ENCODE measurements around the gene MAP2K5.

The MAP2K5 gene

GRCh38 chr15:67821784-67822440 lies 279.4 kb downstream of the MAP2K5 start:
- no peak for DNase-seq (ENCODE audit: extremely low read depth, insufficient read length)
- H3K27me3 ChIP-seq (replicated peaks; ENCODE audit: control insufficient read depth, insufficient read depth, low read length) = peaks cover 16% of the 10 kb centered on the region
- TF ChIP-seq CTCF (IDR thresholded peaks at IDR 0.05; ENCODE audit: insufficient read depth, low read length, poor library complexity, severe bottlenecking) = no peak

GRCh38 chr15:67822537-67823313 lies 280.2 kb downstream of the MAP2K5 start:
- H3K36me3 ChIP-seq (ENCODE audit: control insufficient read depth, insufficient read depth, low read length) = no peaks in the 10 kb centered on the region
- no peak overlapping the region; the same call in none of the 2 replicates for H3K4me3 ChIP-seq (replicated peaks; ENCODE audit: low read depth, low read length)
- TF ChIP-seq CTCF (IDR thresholded peaks at IDR 0.05; ENCODE audit: insufficient read depth, low read length, poor library complexity, severe bottlenecking) = no peak
- DNase-seq (ENCODE audit: extremely low read depth, insufficient read length) = no peak
- peaks cover 16% of the 10 kb centered on the region for H3K27me3 ChIP-seq (replicated peaks; ENCODE audit: control insufficient read depth, insufficient read depth, low read length)

More at GRCh38 chr15:67821784-67822440, 279.4 kb downstream of the MAP2K5 start:
- Histone ChIP-seq H3K4me3 (replicated peaks; ENCODE audit: low read depth, low read length) (no peak overlapping the region), H3K36me3 (ENCODE audit: control insufficient read depth, insufficient read depth, low read length) (no peaks in the 10 kb centered on the region)

- no peaks in the 10 kb centered on the region for H3K36me3 ChIP-seq (ENCODE audit: control insufficient read depth, insufficient read depth, low read length)
- H3K4me3 ChIP-seq (replicated peaks; ENCODE audit: low read depth, low read length) = peak overlapping the region; percentile 51
- TF ChIP-seq CTCF (IDR thresholded peaks at IDR 0.05; ENCODE audit: insufficient read depth, low read length, poor library complexity, severe bottlenecking) = peak; percentile 20
- H3K27me3 ChIP-seq (replicated peaks; ENCODE audit: control insufficient read depth, insufficient read depth, low read length) = peaks cover 16% of the 10 kb centered on the region
- no peak for DNase-seq (ENCODE audit: extremely low read depth, insufficient read length)
These were observed 281.1 kb downstream of the MAP2K5 start for GRCh38 chr15:67823314-67824196.

- no peak for DNase-seq (ENCODE audit: extremely low read depth, insufficient read length)
- no peak for TF ChIP-seq CTCF (IDR thresholded peaks at IDR 0.05; ENCODE audit: insufficient read depth, low read length, poor library complexity, severe bottlenecking)
- peak overlapping the region; percentile 51 for H3K4me3 ChIP-seq (replicated peaks; ENCODE audit: low read depth, low read length)
- no peaks in the 10 kb centered on the region for H3K36me3 ChIP-seq (ENCODE audit: control insufficient read depth, insufficient read depth, low read length)
- peaks cover 16% of the 10 kb centered on the region for H3K27me3 ChIP-seq (replicated peaks; ENCODE audit: control insufficient read depth, insufficient read depth, low read length)
These were observed 281.9 kb downstream of the MAP2K5 start for GRCh38 chr15:67824197-67824968.
